Heart left ventricle (tissue), 16 donors: ENCODE results near the gene INKA1. TPM values are rescaled to one million over a fixed set of nuclear protein-coding genes. Genes with fewer than 3 reads are reported as not detected.
"Not testable (repeated sequence)": the region's sequence is repeated elsewhere in the genome, so short reads cannot be mapped to it uniquely, and the experiment has no call there.

Experiments used
- ATAC-seq, 4 donors: fragments of 200-7000 bp; cut with Tn5 transposase; one replicate each; pipeline ENCODE4 v1.9.1; 2020 to 2022; ENCODE audit warnings: moderate library complexity in 4 of 4, mild to moderate bottlenecking in 3 of 4, moderate number of reproducible peaks in 1 of 4
- DNase-seq, 5 donors: peaks; one replicate each; pipeline ENCODE4 v3.0.0-alpha.2; 2020
- H3K27ac ChIP-seq, 12 donors: fragments of 200-600 bp; sonication (generic) in 4 of 12; one replicate each; pipeline versions ENCODE4 v1.5.0 to v1.8.0; 2016 to 2022; ENCODE audit warnings: mild to moderate bottlenecking in 2 of 12
- H3K27me3 ChIP-seq, 9 donors: fragments of 200-600 bp; sonication (generic) in 2 of 9; one replicate each; pipeline versions ENCODE4 v1.5.1 to v1.8.0; 2016 to 2022; ENCODE audit warnings: mild to moderate bottlenecking in 3 of 9
- H3K36me3 ChIP-seq, 9 donors: fragments of 200-600 bp; sonication (generic) in 2 of 9; one replicate each; pipeline versions ENCODE4 v1.5.0 to v1.8.0; 2018 to 2022; ENCODE audit warnings: mild to moderate bottlenecking in 2 of 9
- H3K4me1 ChIP-seq, 12 donors: fragments of 200-600 bp; sonication (generic) in 4 of 12; one replicate each; pipeline versions ENCODE4 v1.5.0 to v1.8.0; 2016 to 2022; ENCODE audit warnings: mild to moderate bottlenecking in 3 of 12
- H3K4me3 ChIP-seq, 12 donors: fragments of 200-600 bp; sonication (generic) in 4 of 12; one replicate each; pipeline versions ENCODE4 v1.5.0 to v1.8.0; 2017 to 2022; ENCODE audit warnings: mild to moderate bottlenecking in 9 of 12, moderate library complexity in 4 of 12
- H3K9me3 ChIP-seq, 12 donors: fragments of 200-600 bp; sonication (generic) in 4 of 12; one replicate each; pipeline versions ENCODE4 v1.5.0 to v1.8.0; 2016 to 2022; ENCODE audit warnings: mild to moderate bottlenecking in 1 of 12
- POLR2A ChIP-seq, 2 donors: fragments of 450-650 bp; IDR thresholded peaks; one replicate each; pipeline ENCODE4 v1.6.1; 2017; ENCODE audit warnings: antibody characterized with exemption in 2 of 2, mild to moderate bottlenecking in 2 of 2, moderate library complexity in 2 of 2
- WGBS, 4 donors: extraction: QIAGEN DNeasy Blood & Tissue Kit in 2 of 4; methylation state at CpG; one replicate each; pipeline versions ENCODE4 v1.1.5 to v1.1.7; 2013 to 2018; 5-methylcytosine and 5-hydroxymethylcytosine counted together
- intact Hi-C, 10 donors: fragments of 100-400 bp; cut with DNase I; formaldehyde crosslinking; loops; one replicate each; pipeline versions ENCODE4 v1.11.1 to v1.14.2; 2022
- polyA plus RNA-seq, 2 donors: library from polyadenylated mRNA; stranded (reverse); fragments of 200-250 nt; gene quantifications; one replicate each; pipeline ENCODE4 v1.2.3, GENCODE V29; 2013
- total RNA-seq, 9 donors: library from RNA; depleted of rRNA in 2 of 9; stranded (reverse); fragments of >200 nt in 2 of 9; fragmentation: NEBNext Ultra II Directional in 3 of 9; extraction: Animal tissue kit (Norgen Biotek cat#: 25700) in 3 of 9; gene quantifications; one replicate each; pipeline versions ENCODE4 v1.1.0 to v1.2.4, GENCODE V29; 2016 to 2023
- TF ChIP-seq, protein P1 (sequence below), 12 donors: fragments of 200-600 bp; sonication (generic) in 4 of 12; IDR thresholded peaks; one replicate each; pipeline versions ENCODE4 v1.5.0 to v1.8.0; 2018 to 2022; ENCODE audit warnings: antibody characterized with exemption in 12 of 12, mild to moderate bottlenecking in 5 of 12
- donor health status: ischemic (EF 13 %, LVEDD 7.1; RV severe dilation, severe dysfunction).
- donor health status: healthy with polysubstance abuse.
- donor health status: DM: no; HTN: yes; CAD: no.
- donor health status: DM: no; HTN: no; CAD: no.
- donor health status: ischemic (EF 25% LVEDD 6.9; RV normal size, moderate dysfunction).
- donor health status: ischemic (EF 25% LVEDD 5.7; RV mildly dilated, moderate dysfunction).
- donor health status: healthy.
- donor health status: DM: yes; HTN: yes; CAD: no.
- donor health status: ischemic (EF 35%, LVEDD 5.7; RV mildly dilated, moderate dysfunction).
- donor health status: nonischemic (EF 11% LVEDD 7.7; RV severe dilation, severe dysfunction).
- donor health status: DM: yes; HTN: yes; CAD: no.
- donor health status: PGD.
- donor health status: ischemic (EF 29% LVEDD 5.4; RV normal size, mild dysfunction).
- donor health status: nonischemic (EF 23%, LVEDD 6.1; RV moderate dilation, normal function).

Gene INKA1
- total and polyA plus RNA-seq, 11 donors, result 1.1 to 5.0 (median 3.3) TPM

DNA sequence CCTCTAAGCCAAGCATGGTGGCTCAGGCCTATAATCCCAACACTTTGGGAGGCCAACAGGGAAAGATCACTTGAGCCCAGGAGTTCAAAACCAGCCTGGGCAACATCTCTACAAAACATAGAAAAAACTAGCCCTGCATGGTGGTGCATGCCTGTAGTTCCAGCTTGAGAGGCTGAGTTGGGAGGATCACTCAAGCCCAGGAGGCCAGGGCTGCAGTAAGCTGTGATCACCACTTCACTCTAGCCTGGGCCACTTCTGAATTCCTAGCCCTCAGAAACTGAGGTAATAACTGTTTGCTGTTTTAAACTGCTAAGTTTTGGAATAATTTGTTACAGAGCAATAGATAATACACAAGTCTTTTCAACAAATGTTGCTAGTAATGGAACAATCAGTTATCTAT lies 33.1 kb upstream of the INKA1 start:
- no peak for ATAC-seq
- no peaks in the 10 kb centered on the region for H3K9me3 ChIP-seq
- intact Hi-C loops, result no loop called here
- H3K27me3 ChIP-seq, result no peaks in the 10 kb centered on the region
- peaks cover 0 to 5% (median 0%) of the 10 kb centered on the region in 12 donors for H3K4me1 ChIP-seq
- H3K27ac ChIP-seq, result no peak overlapping the region
- TF ChIP-seq POLR2A (IDR thresholded peaks at IDR 0.05), result no peak
- TF ChIP-seq, protein P1, sequence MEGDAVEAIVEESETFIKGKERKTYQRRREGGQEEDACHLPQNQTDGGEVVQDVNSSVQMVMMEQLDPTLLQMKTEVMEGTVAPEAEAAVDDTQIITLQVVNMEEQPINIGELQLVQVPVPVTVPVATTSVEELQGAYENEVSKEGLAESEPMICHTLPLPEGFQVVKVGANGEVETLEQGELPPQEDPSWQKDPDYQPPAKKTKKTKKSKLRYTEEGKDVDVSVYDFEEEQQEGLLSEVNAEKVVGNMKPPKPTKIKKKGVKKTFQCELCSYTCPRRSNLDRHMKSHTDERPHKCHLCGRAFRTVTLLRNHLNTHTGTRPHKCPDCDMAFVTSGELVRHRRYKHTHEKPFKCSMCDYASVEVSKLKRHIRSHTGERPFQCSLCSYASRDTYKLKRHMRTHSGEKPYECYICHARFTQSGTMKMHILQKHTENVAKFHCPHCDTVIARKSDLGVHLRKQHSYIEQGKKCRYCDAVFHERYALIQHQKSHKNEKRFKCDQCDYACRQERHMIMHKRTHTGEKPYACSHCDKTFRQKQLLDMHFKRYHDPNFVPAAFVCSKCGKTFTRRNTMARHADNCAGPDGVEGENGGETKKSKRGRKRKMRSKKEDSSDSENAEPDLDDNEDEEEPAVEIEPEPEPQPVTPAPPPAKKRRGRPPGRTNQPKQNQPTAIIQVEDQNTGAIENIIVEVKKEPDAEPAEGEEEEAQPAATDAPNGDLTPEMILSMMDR (IDR thresholded peaks at IDR 0.05), result no peak
- peaks cover 0 to 23% (median 10%) of the 10 kb centered on the region in 9 donors for H3K36me3 ChIP-seq
- H3K4me3 ChIP-seq, result no peak overlapping the region
- DNase-seq, result no peak

DNA sequence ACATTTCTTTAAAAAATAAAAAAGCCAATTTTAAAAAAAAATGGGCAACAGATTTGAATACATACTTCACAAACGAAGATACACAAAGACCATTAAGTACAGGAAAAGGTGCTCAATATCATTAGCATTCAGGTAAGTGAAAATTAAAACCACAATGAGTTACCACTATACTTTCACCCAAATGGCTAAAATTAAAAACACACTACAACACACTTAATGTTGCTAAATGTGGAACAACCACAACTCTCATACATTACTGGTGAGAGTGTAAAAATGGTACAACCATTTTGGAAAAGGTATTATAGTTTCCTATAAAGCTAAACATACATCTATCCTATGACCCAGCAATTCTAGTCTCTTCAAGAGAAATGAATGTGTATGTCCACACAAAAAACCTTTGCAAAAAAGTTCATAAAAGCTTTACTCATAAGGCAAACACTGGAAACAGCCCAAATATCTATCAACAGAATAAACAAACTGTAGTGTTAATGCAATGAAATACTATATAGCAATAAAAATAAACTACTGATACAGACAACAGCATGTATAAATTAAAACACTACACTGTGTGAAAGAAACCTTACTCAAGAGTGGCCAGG lies 31.6 kb upstream of the INKA1 start:
- no peak overlapping the region for H3K4me3 ChIP-seq
- WGBS, 4 donors, result 71 to 86% (median 84%) methylated on average over 1 of the region's 1 CpG

DNA sequence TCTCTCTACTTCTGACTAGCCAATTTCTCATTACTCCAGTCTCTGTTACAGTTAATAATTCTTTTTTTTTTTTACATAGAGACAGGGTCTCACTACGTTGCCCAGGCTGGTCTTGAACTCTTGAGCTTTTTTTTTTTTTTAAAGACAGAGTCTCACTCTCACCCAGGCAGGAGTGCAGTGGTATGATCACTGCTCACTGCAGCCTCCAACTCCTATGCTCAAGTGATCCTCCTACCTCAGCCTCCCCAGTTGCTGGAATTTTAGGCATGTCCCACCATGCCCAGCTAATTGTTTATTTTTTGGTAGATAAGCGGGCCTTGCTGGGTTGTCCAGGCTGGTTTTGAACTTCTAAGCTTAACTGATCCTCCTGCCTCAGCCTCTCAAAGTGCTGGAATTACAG lies 30.4 kb upstream of the INKA1 start:
- Histone ChIP-seq H3K4me3 (no peak overlapping the region), H3K4me1 (peaks cover 0 to 10% (median 0%) of the 10 kb centered on the region in 12 donors), H3K9me3 (no peaks in the 10 kb centered on the region), H3K36me3 (peaks cover 0 to 37% (median 23%) of the 10 kb centered on the region in 9 donors), H3K27ac (no peak overlapping the region), H3K27me3 (no peaks in the 10 kb centered on the region)
- TF ChIP-seq POLR2A (IDR thresholded peaks at IDR 0.05), result no peak
- TF ChIP-seq, protein P1 (IDR thresholded peaks at IDR 0.05), result no peak
- 95 to 98% (median 97%) methylated on average over 2 of the region's 2 CpGs for WGBS, 4 donors
- DNase-seq (no peak), ATAC-seq (no peak)
- intact Hi-C loops, result no loop called here

More for the DNA sequence above, 31.6 kb upstream of the INKA1 start:
- DNase-seq, result no peak
- Histone ChIP-seq H3K27me3 (no peaks in the 10 kb centered on the region), H3K9me3 (no peaks in the 10 kb centered on the region), H3K36me3 (peaks cover 0 to 25% (median 11%) of the 10 kb centered on the region in 9 donors), H3K27ac (no peak overlapping the region), H3K4me1 (peaks cover 0 to 10% (median 0%) of the 10 kb centered on the region in 12 donors)
- intact Hi-C loops, result no loop called here
- no peak for TF ChIP-seq POLR2A (IDR thresholded peaks at IDR 0.05)
- TF ChIP-seq, protein P1 (IDR thresholded peaks at IDR 0.05), result no peak
- no peak for ATAC-seq

DNA sequence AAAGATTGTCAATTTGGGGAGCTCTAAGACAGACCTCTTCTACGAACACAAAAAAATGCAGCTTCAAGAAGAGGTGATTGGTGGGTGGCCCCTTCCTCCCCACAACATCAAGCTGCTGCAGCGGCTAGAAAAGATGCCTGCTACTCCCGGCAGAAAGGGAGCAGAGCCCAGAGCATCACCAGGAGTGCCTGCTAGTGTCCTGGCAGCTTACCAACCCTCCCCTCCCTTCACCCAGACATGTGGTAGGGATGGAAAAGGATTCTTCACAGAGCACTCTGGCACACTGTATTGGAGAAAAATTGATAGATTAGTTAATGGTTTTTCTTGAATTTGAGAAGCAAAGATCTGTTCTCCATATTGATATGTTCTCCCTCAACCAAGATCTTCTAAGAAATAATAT lies 27.5 kb upstream of the INKA1 start:
- 44 to 79% (median 49%) methylated on average over 3 of the region's 3 CpGs for WGBS, 4 donors
- H3K9me3 ChIP-seq, result no peaks in the 10 kb centered on the region
- peaks cover 0 to 31% (median 25%) of the 10 kb centered on the region in 9 donors for H3K36me3 ChIP-seq
- ATAC-seq (peak in 3 of 4 donors; percentile 29 to 62 (median 52)), DNase-seq (no peak)
- intact Hi-C loops, result no loop called here
- peaks cover 0 to 13% (median 1%) of the 10 kb centered on the region in 12 donors for H3K4me1 ChIP-seq
- TF ChIP-seq POLR2A (IDR thresholded peaks at IDR 0.05), result no peak
- TF ChIP-seq, protein P1 (IDR thresholded peaks at IDR 0.05), result no peak
- H3K27ac ChIP-seq, result no peak overlapping the region
- no peaks in the 10 kb centered on the region for H3K27me3 ChIP-seq
- H3K4me3 ChIP-seq, result no peak overlapping the region

DNA sequence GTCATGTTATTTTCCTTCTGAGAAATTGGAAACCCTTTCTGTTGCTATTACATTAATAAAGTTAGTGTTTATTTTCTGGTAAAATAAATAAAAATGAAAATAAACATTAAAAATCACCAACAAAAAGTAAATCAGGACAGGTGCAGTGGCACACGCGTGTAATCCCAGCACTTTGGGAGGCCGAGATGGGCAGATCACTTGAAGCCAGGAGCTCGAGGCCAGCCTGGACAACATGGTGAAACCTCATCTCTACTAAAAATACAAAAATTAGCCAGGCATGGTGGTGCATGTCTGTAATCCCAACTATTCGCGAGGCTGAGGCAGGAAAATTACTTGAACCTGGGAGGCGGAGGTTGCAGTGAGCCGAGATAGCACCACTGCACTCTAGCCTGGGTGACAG lies 27.0 kb upstream of the INKA1 start:
- Histone ChIP-seq H3K4me1 (peaks cover 0 to 18% (median 2%) of the 10 kb centered on the region in 12 donors), H3K36me3 (peaks cover 0 to 33% (median 25%) of the 10 kb centered on the region in 9 donors)
- WGBS, 4 donors, result 91 to 95% (median 92%) methylated on average over 8 of the region's 8 CpGs
- ATAC-seq, DNase-seq, H3K27me3 ChIP-seq, H3K27ac ChIP-seq, intact Hi-C loops, H3K9me3 ChIP-seq, H3K4me3 ChIP-seq: not testable (repeated sequence)
